Bone marrow (tissue), 2 donors: ENCODE measurements around the gene TMEM266.

ENCODE experiments used
- DNase-seq, 2 donors: peaks; one replicate each; lab custom pipeline; 2025; lab: John Stamatoyannopoulos, UW

Gene TMEM266

DNA sequence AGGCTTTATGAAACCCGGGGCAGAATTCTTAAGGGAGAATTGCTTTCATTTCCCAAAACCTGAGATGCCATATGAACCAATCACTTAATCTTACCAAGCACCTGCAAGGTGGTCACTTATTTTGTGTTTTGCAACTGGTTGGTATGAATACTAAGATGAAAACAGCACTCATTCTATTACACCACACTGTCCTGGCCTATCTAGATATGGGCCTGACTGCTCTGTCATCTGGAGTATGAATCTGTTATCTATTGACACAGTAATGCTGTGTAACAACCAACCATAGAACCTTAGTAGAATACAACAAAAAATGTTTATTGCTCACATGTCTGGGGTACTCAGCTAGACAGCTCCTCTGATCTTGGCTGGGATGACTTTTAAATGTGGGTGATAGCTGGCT is 74.8 kb downstream of the TMEM266 start:
- no peak for DNase-seq

DNA sequence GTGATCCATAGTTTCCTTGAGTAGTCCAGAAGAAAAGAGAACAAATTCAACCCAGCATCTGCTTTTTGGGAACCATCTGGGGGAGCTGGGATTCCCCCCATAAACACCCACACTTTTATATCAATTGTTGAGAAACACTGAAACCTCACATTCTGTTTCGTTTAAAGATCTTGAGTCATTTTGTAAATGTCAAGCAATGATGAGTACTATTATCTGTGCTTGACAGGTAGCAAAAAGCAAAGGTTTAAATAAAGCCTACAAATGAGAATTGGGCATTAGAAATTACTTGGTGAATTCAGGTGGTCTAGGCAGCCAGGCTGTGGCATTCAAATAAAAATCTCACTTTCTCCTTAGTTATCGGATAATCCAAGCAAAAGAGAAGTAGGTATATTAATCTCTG is 75.7 kb downstream of the TMEM266 start:
- DNase-seq: no peak

DNA sequence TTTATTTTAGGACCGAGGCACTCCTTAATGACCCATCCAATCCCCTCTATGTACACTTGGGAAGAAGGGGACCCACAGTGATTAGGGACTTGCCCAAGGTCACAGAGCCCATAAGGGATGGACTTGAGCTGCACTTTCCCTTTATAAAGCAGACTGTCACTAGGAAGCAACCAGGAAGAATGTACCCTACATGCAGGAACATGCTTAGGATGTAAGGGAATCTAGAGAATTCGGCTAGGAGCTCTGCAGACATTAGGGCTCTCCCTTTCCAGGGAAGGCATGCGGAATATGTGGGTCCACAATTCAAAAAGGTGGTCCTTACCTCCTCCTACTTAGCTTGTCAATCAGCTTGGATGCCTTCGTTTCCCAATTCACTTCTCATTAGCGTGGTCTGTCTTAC is 78.7 kb downstream of the TMEM266 start:
- no peak for DNase-seq

DNA sequence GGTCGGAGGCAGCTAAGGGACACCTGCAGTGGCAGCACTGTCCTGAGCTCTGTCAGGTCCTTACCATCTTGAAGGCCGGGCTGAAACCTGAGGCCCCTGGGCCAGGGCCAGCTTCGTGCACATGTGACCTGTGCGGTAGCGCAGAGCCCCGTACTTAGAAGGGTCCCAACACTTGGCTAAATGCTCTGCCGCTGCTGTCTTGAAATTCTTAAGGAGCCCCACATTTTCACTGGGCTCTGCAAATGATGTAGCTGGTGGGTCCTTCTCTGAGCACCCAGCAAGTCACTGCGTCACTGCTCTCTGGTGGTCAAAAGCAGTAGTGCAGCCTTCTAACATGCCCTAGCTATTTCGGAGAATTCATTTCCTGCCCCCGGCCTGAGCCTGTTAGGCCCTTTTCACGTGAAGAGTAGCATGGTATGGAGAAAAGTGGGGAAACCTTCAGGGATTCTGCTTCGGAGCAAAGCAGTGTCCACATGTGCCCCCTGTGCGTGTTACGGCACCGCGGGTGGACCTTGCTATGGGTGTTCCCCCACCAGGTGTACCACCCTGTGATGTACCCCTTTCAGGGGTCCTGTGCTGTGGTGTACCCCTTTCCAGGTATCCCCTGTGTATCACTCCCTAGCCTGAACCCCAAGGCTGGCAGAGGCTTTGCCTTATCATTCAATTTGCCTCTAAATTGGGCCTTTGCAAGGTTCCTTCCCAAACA is 79.7 kb downstream of the TMEM266 start:
- peak; percentile 47 to 69 for DNase-seq

DNA sequence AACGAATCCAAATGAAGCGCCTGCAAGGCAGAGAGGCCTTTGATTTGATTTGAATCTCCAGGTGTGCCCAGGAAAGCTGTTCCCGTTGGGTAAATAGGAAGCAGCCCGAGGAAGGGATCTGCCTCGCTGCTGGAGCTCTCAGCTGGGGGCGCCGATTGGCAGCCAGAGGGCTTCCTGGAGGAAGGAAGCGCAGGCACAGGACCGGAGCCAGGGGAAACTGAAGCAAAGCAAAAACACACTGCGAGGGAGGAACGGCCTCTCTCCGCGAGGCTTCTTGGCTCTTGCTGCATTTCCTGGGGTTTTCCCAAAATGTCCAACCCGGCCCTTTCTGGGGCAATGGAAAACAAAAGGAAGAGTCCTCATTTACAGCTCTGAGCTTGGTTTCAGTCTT is 80.3 kb downstream of the TMEM266 start:
- no peak for DNase-seq

DNA sequence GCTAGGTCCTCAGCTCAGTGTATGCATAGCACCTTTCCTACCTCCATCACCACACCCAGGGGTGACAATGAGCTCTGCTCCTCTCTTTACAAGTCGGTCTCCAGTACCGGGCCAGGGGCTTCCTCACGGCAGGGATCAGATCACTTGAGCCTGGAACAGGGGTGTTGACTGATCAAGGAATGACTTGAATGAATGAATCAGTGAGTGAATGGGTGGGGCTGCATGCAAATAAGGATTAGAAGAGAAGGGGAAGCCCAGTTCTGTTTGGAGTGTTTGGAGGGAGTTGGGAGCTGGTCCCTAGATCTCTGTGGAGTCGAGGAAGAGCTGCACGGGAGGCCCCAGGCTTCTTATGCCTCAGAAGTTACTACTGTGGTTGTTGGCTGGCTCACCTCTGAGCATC is 87.0 kb downstream of the TMEM266 start:
- DNase-seq: no peak

DNA sequence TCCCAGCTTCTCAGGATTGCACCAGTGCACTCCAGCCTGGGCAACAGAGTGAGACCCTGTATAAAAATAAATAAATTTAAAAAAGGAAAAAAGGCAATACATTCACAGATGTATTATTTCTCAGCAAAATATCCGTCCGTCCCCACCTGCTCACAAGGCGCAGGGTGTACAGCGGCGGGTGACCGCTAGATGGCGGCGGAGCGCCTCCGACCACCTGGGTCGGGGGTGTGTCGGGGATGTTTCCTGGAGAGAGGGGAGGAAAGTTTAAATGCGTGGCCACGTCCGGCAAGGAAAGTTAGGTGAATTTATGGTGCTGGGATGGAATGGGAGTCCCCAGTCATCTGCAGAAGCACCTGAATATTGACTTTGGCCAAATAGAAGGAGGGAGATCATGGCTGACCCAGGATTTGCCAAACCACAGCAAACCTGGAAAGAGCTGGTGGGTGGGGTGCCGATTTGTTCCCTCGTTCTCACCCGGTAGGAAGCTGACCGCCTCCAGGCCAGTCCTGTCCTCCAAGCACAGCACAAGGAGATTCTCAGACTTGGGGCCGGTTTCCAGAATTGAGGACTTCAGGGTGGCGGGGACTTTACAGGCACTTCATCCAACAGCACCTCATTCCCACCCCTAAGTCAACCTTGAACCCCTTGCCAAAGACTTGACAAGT is 88.3 kb downstream of the TMEM266 start:
- peak; percentile 4 to 19 for DNase-seq

DNA sequence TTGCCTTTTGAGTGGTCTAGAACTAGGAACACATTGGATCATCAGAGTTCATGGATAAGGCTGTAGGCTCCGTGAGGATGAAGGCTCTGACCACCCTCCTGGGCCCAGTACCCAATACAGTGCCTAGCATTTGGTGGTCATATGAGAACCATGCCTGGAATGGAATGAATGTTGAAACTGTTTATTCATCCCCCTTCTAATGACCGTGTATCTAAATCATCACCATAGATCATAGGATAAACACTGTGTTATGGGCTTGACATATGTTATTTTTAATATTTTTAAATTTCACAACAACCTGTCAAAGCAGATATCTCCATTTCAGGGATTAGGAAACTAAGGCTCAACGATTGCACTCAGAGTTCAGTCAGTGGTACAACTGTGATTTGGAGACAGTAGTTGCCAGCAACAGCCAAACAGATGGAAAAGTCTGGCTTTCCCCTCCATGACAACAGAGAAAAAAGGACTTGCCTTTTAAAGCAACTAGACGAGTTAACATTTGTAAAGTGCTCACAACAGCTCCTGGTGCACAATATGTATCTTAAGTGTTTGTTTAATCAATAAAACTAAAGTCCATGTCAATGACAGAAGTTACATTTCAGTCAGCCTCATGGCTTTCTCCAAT is 89.6 kb downstream of the TMEM266 start:
- no peak for DNase-seq

DNA sequence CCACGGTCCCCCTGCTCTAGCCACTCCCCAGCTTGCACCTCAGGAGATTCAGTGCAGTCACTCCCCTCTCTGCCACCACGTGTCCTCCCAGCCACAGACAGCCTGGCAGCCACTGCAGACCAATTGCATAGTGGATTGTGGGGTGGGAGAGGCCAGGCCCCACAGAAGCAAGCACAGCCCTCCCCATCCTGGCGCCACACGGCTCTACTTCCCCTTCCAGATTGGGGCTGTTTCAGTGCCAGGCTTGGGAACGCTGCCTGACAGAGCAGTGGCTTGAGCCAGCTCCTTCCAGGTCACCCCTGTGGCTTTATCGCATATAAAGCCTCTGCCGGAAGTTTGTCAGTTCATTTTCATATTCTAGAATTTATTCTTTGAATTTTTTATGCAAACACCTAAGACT is 90.7 kb downstream of the TMEM266 start:
- DNase-seq: peak in 1 of 2 donors; percentile 23

DNA sequence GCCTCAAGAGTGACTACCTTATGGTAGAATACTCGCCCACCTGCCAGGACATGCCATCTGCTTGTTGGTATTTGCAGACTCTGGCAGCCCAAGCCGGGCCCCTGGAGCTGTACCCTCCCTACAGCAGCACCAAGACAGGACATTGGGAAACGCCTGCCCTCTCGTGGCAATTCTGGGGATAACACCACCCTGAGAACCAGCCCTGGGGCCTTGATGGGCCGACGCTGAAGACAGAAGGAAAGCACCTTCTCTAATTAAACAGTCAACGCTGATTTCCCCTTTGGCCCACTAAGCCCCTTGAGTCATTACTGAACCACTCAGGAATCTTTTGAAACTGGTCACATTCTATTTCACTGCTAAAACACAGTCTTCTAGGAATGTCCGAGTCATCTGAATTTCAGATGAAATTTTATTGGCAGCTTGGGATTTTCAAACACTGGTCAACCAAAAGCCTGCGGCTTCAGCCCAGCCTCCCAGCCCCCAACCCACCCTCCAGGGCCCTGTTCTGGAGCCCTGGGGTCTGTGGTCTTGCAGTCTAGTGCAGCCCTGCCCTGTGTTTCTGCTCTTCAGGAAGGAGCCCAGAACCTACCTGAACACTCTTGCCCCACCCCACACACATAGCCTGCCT is 91.3 kb downstream of the TMEM266 start:
- peak; percentile 51 to 55 for DNase-seq

DNA sequence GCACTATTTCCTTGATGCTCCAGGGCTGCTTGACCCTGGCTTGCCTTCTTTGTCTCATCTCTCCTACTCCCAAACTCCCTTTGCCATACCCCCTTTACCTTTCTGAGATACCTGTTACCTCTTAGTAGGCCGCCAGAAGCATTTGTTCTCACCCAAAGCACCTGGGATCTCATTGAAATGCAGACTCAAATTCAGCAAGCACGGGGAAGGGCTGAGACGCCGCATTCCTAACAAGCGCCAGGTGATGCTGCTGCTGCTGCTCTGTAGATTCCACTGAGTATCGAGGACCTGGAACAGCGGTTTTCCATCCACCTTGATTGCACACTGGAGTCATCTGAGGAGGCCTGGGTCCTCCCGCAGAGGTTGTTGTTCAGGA is 91.8 kb downstream of the TMEM266 start:
- DNase-seq: no peak

DNA sequence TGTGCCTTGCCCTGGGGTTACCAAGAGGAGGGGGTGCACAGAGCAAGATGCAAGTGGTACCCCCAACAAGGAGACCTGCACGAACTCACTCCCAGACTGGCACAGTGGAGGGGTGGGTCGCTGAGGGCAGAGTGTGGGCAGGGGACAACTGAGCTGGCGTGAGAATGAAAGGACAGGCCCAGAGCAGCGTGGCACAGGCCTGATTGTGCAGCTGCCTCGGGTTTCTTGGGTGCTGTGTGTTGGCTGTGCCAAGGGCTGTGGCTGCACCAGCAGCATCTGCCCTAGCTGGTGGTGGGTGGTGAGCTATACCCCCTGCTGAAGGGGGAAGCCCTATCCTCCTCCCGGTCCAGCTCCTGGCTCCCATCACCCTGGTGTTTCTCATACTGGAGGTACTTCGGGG is 92.4 kb downstream of the TMEM266 start:
- no peak for DNase-seq

DNA sequence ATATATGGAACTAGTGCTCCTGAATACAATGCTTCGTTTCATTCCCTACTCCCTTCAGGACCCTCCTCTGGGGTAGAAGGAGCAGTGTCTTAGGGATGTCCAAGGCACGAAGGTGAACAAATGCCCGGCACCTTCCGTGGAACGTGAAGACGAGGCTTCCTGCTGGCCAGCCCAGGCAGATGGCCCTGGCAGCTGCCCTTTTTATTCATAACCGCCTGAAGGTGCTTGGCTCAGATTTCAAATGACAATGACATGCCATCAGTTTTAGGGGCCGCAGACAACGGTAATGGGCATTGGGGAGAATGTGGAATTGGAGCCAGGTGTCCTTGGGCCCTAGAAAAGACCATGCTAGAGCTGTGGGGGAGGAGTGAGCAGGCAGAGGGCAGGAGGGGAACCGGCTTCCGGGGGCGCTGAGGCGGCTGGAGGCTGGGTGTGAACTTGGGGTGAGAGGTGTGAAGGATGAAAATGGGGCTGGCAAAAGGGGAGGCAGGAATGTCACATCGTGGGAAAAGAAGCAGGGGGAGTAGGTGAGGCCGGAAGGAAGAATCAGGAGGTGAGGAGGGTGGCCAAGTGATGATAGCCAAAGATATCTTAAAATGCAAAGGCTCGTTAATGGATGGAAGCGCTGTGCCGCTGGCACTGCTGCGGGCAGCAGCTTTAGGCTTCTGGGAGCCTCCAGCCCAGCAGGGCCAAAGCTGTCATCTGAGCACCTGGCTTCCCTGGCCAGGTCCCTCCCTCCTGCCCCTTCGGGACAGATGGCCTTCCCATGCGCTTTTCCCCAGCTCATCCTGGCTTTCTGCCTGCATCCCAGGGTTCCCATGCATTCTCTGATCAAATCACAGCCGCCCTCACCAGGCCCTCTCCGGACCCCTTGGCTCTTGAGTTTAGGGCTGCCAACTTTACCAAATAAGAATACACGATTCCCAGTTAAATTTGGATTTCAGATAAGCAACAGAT is 93.7 kb downstream of the TMEM266 start:
- no peak for DNase-seq

DNA sequence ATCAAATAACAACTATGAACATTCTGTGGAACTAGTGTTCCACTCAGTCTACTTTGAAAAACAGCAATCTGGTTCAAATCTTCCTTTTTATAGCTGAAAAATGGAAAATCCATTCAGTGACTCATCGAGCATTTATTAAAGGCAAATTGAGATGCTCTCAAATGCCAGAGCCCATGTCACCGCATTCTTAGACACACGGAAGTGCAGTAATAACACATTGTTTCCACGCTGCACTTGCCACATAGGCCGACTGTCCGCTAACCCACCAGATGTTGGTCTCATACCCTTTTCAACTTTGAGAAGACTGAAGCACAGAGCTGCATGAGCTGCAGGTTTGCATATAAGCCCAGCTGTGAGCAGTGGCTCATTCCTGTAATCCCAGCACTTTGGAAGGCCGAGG is 95.9 kb downstream of the TMEM266 start:
- no peak for DNase-seq

DNA sequence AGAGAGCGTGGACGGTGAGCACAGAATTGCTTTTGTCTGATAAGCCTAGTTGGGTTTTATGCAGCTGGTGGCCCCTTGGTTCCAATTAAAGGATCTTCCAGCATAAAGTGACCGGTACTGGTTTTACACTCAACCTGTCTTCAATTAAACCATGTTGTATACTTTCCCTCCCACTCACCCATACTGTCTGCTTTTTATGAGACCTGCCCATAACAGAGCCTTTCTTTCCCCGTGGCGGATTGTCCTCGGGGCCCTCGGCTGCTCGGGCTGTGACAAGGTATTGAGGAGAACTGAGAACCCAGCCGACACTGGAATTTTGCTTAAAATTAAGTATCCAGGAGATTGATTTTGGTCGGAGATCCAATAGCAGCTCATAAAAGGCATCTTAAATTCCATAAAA is 98.4 kb downstream of the TMEM266 start:
- DNase-seq: no peak

DNA sequence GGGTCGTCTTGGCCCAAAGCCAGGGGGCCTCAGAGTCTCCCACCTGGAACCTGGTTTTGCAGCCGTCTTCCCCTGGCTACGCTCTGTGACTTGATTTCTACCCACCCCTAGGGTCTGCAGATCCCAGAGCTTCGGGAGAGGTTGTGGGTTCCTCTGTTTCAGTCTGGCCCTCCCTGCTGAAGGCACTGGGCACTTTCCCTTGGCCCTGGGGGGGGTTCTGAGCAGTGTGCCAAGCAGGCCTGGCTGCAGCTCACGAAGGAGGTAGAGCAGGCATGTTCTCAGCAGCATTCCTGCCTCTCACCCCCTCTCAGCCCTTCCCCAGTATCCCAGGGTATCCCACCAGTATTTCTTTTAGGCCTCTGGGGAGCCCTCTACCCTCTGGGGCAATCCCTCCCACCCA is 99.0 kb downstream of the TMEM266 start:
- no peak for DNase-seq

DNA sequence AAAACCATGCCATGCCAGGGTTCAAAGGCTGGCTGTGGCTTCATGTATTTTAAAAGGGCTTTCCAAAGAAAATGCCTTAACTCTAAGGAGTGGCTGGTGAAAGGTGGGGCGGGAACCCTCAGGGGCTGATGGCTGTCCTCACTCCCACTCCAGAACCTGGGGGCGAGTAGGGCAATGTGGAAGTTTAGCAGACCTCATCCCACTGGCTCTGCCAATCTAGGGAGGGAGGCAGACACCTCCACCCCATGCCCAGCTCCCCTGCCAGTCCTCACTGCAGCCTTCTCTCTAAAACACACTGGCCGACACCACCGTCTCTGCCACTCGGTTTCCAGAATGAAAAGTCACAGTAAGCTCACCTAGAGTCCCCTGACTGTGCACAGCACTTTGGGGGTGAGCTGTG is 99.5 kb downstream of the TMEM266 start:
- DNase-seq: no peak

DNA sequence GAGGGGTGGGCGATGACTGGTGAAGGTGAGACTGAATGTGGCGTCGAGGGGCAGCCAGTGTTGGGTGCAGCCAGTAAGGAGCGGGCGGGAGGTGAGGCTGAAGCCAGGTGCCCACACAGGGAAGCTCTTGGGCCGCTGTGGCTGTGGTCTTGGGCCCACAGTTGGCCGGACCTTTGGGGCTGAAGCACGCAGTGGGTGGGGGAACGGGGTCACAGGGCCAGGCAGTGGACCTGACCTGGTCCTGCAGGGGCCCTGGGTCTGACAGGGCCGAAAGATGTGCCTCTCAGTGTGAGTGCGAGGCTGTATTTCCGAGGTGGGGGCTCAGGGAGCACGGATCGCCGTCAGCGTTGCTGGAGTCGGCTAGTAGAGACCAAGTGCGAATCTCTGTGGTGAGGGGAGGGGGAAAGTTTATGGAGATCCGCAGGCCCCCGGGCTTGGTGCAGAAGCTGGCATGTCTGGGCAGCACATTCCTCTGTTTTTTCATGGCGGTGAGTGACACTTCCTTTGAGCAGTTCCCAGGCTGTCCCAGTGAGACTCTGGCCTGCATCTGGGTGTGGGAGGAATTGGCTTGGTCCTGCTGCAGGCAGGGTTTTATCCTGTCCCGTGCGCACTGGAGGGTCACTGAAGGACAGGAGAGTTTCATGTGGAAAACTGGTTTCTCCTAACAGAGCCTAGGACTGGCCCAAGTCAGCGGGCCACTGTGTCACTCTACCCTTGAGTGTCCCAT is 100.8 kb downstream of the TMEM266 start:
- DNase-seq: no peak

DNA sequence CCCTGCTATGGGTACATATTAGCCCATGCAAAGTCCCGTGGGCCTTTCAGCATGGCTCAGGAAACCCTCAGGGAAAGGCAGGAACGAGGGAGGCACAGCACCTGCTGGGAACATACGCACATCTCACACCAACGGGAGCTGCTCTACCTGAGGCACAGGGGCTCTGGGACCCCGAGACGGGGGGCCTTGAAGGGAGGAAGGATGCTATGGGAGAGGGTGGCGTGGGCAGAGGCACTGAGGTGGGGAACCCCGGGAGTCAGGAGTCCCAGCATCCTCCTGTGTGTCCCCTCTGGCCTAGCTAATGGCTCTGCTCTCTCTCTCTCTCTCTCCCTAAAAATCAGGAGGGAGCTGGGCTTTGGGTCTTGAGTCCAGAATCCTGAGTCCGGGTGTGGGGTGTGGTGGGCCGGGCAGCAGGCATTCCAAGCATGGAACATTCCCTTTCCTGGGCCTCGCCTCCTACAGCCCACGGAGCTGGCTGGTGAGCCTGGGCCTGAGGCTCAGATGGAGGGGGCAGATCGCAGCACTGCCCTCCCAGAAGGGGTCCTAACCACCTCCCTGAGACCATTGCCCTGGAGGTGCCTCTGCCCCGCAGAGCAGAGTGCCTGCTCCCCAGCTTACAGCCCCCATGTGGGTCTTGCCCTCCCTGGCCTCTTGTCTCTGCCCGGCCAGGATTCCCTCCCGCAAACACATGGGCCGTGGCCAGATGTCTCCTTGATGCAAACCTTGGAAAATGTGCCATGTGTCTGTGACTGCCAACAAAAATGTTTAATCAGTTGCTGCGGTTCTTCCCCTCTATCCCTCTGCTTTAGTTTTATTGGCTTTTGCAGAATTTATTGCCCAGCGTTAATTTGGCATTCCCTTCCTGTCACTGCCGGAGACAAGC is 101.6 kb downstream of the TMEM266 start:
- DNase-seq: no peak

DNA sequence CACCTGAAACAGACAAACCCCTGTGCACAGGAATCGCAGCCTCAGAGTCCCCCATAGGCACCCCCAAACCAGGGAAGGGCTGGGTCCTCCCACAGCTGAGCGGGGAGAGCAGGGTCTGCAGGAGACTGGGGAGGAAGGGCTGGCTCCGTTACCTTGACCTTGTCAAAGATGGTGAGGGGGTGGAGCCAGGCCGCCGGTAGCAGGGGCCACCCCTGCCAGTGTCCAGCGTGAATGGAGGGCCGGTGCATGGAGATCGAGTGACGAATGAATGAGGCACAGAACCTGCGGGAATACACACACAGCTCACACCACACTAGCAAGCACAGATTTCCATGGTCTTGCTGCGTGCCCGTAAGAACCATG is 102.2 kb downstream of the TMEM266 start:
- no peak for DNase-seq
